Measurements from ENCODE around the gene TEX26.
"Not testable (repeated sequence)": the region's sequence is repeated elsewhere in the genome, so short reads cannot be mapped to it uniquely, and the experiment has no call there.

The TEX26 gene

GRCh38 chr13:30918662-30919405 is 13.6 kb upstream of the TEX26 start:
- TF ChIP-seq CTCF (IDR thresholded peaks at IDR 0.05; ENCODE audit: low read depth, low read length, missing control alignments): no peak
- DNase-seq (ENCODE audit: low read depth): no peak
- no peak overlapping the region for H3K4me3 ChIP-seq (ENCODE audit: low read depth, low read length)

- no peak overlapping the region for H3K4me3 ChIP-seq (ENCODE audit: low read depth, low read length)
- TF ChIP-seq CTCF (IDR thresholded peaks at IDR 0.05; ENCODE audit: low read depth, low read length, missing control alignments): no peak
- no peak for DNase-seq (ENCODE audit: low read depth)
These were observed 12.1 kb upstream of the TEX26 start for GRCh38 chr13:30920162-30920909.

- TF ChIP-seq CTCF (IDR thresholded peaks at IDR 0.05; ENCODE audit: low read depth, low read length, missing control alignments): no peak
- DNase-seq (ENCODE audit: low read depth): no peak
- H3K4me3 ChIP-seq (ENCODE audit: low read depth, low read length): no peak overlapping the region
These were observed 9.0 kb upstream of the TEX26 start for GRCh38 chr13:30923418-30923817.

GRCh38 chr13:30924721-30925120 is 7.7 kb upstream of the TEX26 start:
- TF ChIP-seq CTCF (IDR thresholded peaks at IDR 0.05; ENCODE audit: low read depth, low read length, missing control alignments): no peak
- no peak for DNase-seq (ENCODE audit: low read depth)

GRCh38 chr13:30925429-30925828 is 7.0 kb upstream of the TEX26 start:
- TF ChIP-seq CTCF (IDR thresholded peaks at IDR 0.05; ENCODE audit: low read depth, low read length, missing control alignments): no peak
- DNase-seq (ENCODE audit: low read depth): no peak
- no peak overlapping the region for H3K4me3 ChIP-seq (ENCODE audit: low read depth, low read length)

More at GRCh38 chr13:30924721-30925120, 7.7 kb upstream of the TEX26 start:
- no peak overlapping the region for H3K4me3 ChIP-seq (ENCODE audit: low read depth, low read length)

- no peak for DNase-seq (ENCODE audit: low read depth)
- no peak for TF ChIP-seq CTCF (IDR thresholded peaks at IDR 0.05; ENCODE audit: low read depth, low read length, missing control alignments)
- H3K4me3 ChIP-seq (ENCODE audit: low read depth, low read length): no peak overlapping the region
These were observed 5.7 kb upstream of the TEX26 start for GRCh38 chr13:30926781-30927180.

GRCh38 chr13:30927188-30927587 is 5.3 kb upstream of the TEX26 start:
- H3K4me3 ChIP-seq (ENCODE audit: low read depth, low read length); DNase-seq (ENCODE audit: low read depth): not testable (repeated sequence)
